Measurements from ENCODE around the gene KLHDC10.
A peak's percentile ranks its signal among the peaks of the same experiment; 100 is the strongest.

Gene KLHDC10

DNA sequence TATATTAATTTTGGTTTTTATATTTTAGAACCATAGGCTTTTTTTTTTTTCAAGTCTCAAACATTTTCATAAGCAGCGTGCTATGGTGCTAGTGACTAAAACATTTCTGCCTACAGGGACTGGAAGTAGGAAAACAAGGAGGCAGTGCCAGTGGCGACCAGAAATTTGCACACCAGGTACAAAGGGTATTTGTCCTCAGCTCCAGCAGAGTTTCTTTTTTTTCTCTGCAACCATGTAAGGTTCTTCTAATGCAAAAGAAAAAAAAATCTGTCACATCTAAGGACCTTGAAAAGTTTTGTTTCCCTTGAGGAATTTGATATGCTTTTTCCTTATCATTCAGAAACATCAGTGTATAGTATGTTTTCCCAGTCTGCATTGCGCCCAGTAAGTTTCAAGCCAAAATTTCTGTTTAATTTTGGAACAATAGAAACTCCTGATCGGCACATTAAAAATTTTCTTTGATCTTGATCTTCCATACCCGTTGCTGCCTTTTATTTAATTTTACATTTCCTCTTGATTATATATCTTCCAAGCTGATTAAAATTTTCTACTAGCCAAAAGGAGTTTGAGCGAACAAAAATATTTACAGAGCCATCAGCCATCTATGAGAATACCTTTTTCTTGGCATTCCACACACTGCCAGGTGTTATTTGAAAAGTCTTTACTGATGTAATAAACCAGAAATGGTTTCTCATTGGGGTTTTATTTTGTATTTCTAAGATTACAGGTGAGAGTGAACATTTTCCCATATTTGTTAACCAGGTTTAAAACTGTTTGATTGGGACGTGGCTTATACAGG is 956 bp upstream of the KLHDC10 start:
- Histone ChIP-seq H3K4me2 (ENCODE audit: low read depth, low read length, poor library complexity, severe bottlenecking) (peak overlapping the region; percentile 76), H4K20me1 (ENCODE audit: low read depth, low read length) (no peaks in the 10 kb centered on the region), H3K9ac (ENCODE audit: low read length) (peak overlapping the region; percentile 71), H3K27me3 (ENCODE audit: low read length) (no peaks in the 10 kb centered on the region), H3K27ac (ENCODE audit: low read depth, low read length) (peak overlapping the region; percentile 33), H3K9me3 (ENCODE audit: insufficient read depth, low read length) (no peaks in the 10 kb centered on the region), H3K36me3 (ENCODE audit: low read length) (no peaks in the 10 kb centered on the region), H3K9me2 (replicated peaks; ENCODE audit: insufficient read depth, low read length) (no peaks in the 10 kb centered on the region), H3K79me2 (ENCODE audit: insufficient read depth, low read length) (peaks cover 37% of the 10 kb centered on the region), H3F3A (ENCODE audit: insufficient read depth) (peaks cover 9% of the 10 kb centered on the region; the same call in 1 of the 2 replicates), H2AFZ (ENCODE audit: low read depth, low read length, severe bottlenecking) (peak overlapping the region; percentile 86), H3K4me3 (ENCODE audit: insufficient read depth, low read length, poor library complexity, severe bottlenecking) (peak overlapping the region; percentile 63)
- no peak for TF ChIP-seq EZH2phosphoT487 (conservative IDR thresholded peaks at IDR 0.05; ENCODE audit: low read length)
- TF ChIP-seq, protein P1, sequence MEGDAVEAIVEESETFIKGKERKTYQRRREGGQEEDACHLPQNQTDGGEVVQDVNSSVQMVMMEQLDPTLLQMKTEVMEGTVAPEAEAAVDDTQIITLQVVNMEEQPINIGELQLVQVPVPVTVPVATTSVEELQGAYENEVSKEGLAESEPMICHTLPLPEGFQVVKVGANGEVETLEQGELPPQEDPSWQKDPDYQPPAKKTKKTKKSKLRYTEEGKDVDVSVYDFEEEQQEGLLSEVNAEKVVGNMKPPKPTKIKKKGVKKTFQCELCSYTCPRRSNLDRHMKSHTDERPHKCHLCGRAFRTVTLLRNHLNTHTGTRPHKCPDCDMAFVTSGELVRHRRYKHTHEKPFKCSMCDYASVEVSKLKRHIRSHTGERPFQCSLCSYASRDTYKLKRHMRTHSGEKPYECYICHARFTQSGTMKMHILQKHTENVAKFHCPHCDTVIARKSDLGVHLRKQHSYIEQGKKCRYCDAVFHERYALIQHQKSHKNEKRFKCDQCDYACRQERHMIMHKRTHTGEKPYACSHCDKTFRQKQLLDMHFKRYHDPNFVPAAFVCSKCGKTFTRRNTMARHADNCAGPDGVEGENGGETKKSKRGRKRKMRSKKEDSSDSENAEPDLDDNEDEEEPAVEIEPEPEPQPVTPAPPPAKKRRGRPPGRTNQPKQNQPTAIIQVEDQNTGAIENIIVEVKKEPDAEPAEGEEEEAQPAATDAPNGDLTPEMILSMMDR (IDR thresholded peaks at IDR 0.05; ENCODE audit: insufficient read depth, low read length, poor library complexity, severe bottlenecking) = no peak

- Histone ChIP-seq H3K79me2 (ENCODE audit: insufficient read depth, low read length) (peaks cover 53% of the 10 kb centered on the region), H3K36me3 (ENCODE audit: low read length) (no peaks in the 10 kb centered on the region), H3K4me3 (ENCODE audit: insufficient read depth, low read length, poor library complexity, severe bottlenecking) (peak overlapping the region; percentile 93), H3K4me2 (ENCODE audit: low read depth, low read length, poor library complexity, severe bottlenecking) (peak overlapping the region; percentile 98), H3K9ac (ENCODE audit: low read length) (peak overlapping the region; percentile 71), H2AFZ (ENCODE audit: low read depth, low read length, severe bottlenecking) (no peak overlapping the region), H3F3A (ENCODE audit: insufficient read depth) (peaks cover 7% of the 10 kb centered on the region; the same call in 1 of the 2 replicates), H3K27ac (ENCODE audit: low read depth, low read length) (peak overlapping the region; percentile 38), H3K27me3 (ENCODE audit: low read length) (no peaks in the 10 kb centered on the region), H3K9me3 (ENCODE audit: insufficient read depth, low read length) (no peaks in the 10 kb centered on the region), H3K9me2 (replicated peaks; ENCODE audit: insufficient read depth, low read length) (no peaks in the 10 kb centered on the region), H4K20me1 (ENCODE audit: low read depth, low read length) (no peaks in the 10 kb centered on the region)
- TF ChIP-seq EZH2phosphoT487 (conservative IDR thresholded peaks at IDR 0.05; ENCODE audit: low read length) = no peak
- TF ChIP-seq, protein P1 (IDR thresholded peaks at IDR 0.05; ENCODE audit: insufficient read depth, low read length, poor library complexity, severe bottlenecking) = no peak
Observed at GRCh38 chr7:130070861-130071622, 708 bp downstream of the KLHDC10 start.

DNA sequence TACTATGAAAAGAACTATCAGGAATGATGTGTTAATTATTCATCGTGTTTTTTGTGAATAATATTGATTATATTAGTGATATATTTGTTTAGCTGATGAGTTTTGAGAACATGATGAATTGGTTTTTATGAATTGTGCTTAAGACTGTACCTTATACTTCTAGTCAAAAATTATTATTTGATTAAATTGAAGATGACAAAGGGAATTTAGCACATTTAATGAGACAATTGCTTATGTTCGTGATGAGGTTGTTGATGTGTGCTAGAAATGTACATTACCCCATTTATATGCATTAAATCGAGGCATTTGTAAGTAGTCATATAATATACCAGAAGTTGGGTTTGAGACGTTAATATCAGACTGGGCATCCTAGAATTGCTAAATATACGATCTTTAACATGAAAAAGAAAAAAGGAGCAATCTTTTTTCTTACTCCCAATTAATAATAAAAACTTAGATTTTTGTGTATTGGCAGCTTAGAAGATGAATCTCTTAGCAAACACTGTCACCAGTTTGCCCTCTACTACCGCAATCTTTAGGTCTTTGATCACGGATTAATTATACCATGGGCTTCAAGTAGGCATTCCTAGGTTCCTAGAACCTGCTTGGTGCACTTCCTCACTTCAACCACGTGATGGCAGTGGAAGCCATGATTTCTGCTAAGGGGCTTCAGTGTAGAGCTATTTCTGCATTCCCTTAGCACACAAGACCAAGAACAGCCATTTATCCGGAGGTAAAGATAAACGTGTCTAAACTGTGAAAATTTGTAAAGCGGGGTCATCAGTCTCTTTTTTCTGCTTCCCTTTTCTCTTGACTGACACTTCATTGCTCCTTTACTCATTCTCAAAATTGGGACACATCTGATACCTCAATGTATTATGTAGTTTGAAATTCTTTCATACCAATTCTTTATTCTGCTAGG is 1.6 kb downstream of the KLHDC10 start:
- Histone ChIP-seq H3K9me2 (replicated peaks; ENCODE audit: insufficient read depth, low read length) (no peaks in the 10 kb centered on the region), H2AFZ (ENCODE audit: low read depth, low read length, severe bottlenecking) (no peak overlapping the region), H3K27ac (ENCODE audit: low read depth, low read length) (peak overlapping the region; percentile 32; the same call in 1 of the 2 replicates), H3F3A (ENCODE audit: insufficient read depth) (peaks cover 6% of the 10 kb centered on the region; the same call in 1 of the 2 replicates), H3K4me2 (ENCODE audit: low read depth, low read length, poor library complexity, severe bottlenecking) (peak overlapping the region; percentile 98), H3K9ac (ENCODE audit: low read length) (peak overlapping the region; percentile 71), H3K36me3 (ENCODE audit: low read length) (no peaks in the 10 kb centered on the region), H4K20me1 (ENCODE audit: low read depth, low read length) (no peaks in the 10 kb centered on the region), H3K27me3 (ENCODE audit: low read length) (no peaks in the 10 kb centered on the region), H3K4me3 (ENCODE audit: insufficient read depth, low read length, poor library complexity, severe bottlenecking) (peak overlapping the region; percentile 93), H3K79me2 (ENCODE audit: insufficient read depth, low read length) (peaks cover 62% of the 10 kb centered on the region), H3K9me3 (ENCODE audit: insufficient read depth, low read length) (no peaks in the 10 kb centered on the region)
- TF ChIP-seq, protein P1 (IDR thresholded peaks at IDR 0.05; ENCODE audit: insufficient read depth, low read length, poor library complexity, severe bottlenecking) = peak; percentile 83
- no peak for TF ChIP-seq EZH2phosphoT487 (conservative IDR thresholded peaks at IDR 0.05; ENCODE audit: low read length)
